ENCODE measurements around the gene SLC9A9. TPM values are rescaled to one million over a fixed set of nuclear protein-coding genes. Genes with fewer than 3 reads are reported as not detected.
A peak's percentile ranks its signal among the peaks of the same experiment; 100 is the strongest.

The SLC9A9 gene
- total RNA-seq, 4 donors from 2014 or later = 2.1 to 40.4 (median 7.2) TPM

DNA sequence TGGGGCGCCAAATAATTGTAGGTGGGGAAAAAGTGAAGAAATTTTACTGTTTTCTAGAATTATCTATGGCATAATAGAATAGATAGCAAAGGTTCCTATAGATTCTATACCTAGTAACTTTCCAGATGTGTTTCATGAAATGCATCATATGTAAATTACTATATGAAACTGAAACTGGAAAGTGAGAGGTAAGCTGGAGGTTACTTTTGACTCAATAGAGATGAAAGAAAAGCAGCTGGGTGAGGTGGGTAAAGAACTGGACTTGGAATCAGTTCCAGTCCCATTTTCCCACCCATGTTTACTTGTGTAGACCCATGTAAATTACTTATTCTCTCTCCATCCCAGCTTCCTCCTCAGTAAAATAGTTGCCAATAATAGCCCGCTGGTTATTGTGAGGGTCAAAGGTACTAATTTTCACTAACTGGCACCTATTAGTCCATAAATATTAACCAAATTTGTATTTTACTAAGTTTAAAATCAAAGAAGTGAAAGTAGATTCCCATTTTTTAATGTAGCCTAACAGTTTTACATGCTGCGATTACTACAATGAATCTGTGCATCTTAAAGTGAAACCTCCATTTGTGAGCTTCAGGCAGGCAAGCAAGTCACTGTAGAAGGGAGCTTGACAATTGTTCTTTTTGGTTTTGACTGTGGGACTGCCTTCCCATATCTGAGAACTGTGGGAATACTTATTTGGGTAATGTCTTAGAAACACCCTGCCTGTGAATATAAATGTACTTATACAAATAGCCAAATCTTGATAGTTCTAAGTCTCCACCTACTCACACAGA is 312.1 kb downstream of the SLC9A9 start:
- TF ChIP-seq CTCF (IDR thresholded peaks at IDR 0.05) (no peak), POLR2A (IDR thresholded peaks at IDR 0.05) (no peak)
- Histone ChIP-seq H3K4me3 (no peak overlapping the region), H3K36me3 (no peaks in the 10 kb centered on the region), H3K27ac (peak overlapping the region in 1 of 4 donors; percentile 52), H3K9me3 (no peaks in the 10 kb centered on the region), H3K4me1 (peaks cover 0 to 5% (median 0%) of the 10 kb centered on the region in 4 donors), H3K27me3 (no peaks in the 10 kb centered on the region)
- DNase-seq = no peak

- Histone ChIP-seq H3K27me3 (no peaks in the 10 kb centered on the region), H3K36me3 (no peaks in the 10 kb centered on the region), H3K9me3 (no peaks in the 10 kb centered on the region), H3K27ac (no peak overlapping the region), H3K4me1 (peaks cover 0 to 5% (median 2%) of the 10 kb centered on the region in 4 donors), H3K4me3 (no peak overlapping the region)
- DNase-seq = no peak
- TF ChIP-seq CTCF (IDR thresholded peaks at IDR 0.05) (no peak), POLR2A (IDR thresholded peaks at IDR 0.05) (no peak)
These were observed 314.9 kb downstream of the SLC9A9 start for GRCh38 chr3:143533391-143533790.

- H3K27ac ChIP-seq = no peak overlapping the region
- no peak overlapping the region for H3K4me3 ChIP-seq
- no peaks in the 10 kb centered on the region for H3K9me3 ChIP-seq
- no peaks in the 10 kb centered on the region for H3K27me3 ChIP-seq
- peaks cover 0 to 5% (median 1%) of the 10 kb centered on the region in 4 donors for H3K4me1 ChIP-seq
- no peak for DNase-seq
- no peaks in the 10 kb centered on the region for H3K36me3 ChIP-seq
- TF ChIP-seq CTCF (IDR thresholded peaks at IDR 0.05) (no peak), POLR2A (IDR thresholded peaks at IDR 0.05) (no peak)
These were observed 316.2 kb downstream of the SLC9A9 start for GRCh38 chr3:143532091-143532490.

GRCh38 chr3:143531101-143531500 is 317.2 kb downstream of the SLC9A9 start:
- Histone ChIP-seq H3K27ac (no peak overlapping the region), H3K36me3 (no peaks in the 10 kb centered on the region), H3K27me3 (no peaks in the 10 kb centered on the region), H3K4me3 (no peak overlapping the region), H3K9me3 (no peaks in the 10 kb centered on the region), H3K4me1 (peaks cover 0 to 5% (median 0%) of the 10 kb centered on the region in 4 donors)
- DNase-seq = no peak
- TF ChIP-seq POLR2A (IDR thresholded peaks at IDR 0.05) = no peak
- TF ChIP-seq CTCF (IDR thresholded peaks at IDR 0.05) = no peak

DNA sequence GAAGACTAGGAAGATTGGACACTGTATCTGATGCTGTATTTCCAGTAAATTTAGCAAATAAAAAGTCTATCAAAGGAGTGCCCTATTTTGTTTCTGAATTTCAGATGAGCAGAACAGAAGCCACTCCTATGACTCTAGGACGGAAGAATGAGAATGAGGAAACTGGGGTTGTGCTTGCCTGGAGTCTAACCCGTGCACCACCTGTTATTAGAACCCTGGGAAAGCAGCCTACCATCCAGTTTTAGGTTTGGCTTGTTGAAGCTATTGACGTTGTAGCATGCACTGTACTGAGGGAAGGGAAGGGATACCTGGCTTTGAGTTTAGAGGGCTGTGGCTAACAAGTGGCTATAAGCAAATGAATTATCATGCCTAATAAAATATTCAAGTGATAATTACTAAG is 318.5 kb downstream of the SLC9A9 start:
- H3K27me3 ChIP-seq = no peaks in the 10 kb centered on the region
- H3K4me1 ChIP-seq = peaks cover 0 to 5% (median 0%) of the 10 kb centered on the region in 4 donors
- peak overlapping the region in 1 of 4 donors; percentile 59 for H3K27ac ChIP-seq
- DNase-seq = no peak
- no peak overlapping the region for H3K4me3 ChIP-seq
- no peak for TF ChIP-seq POLR2A (IDR thresholded peaks at IDR 0.05)
- no peak for TF ChIP-seq CTCF (IDR thresholded peaks at IDR 0.05)
- H3K36me3 ChIP-seq = no peaks in the 10 kb centered on the region
- no peaks in the 10 kb centered on the region for H3K9me3 ChIP-seq
